Gastrocnemius medialis (tissue), 4 donors: ENCODE data around the gene ARL4D. TPM values are rescaled to one million over a fixed set of nuclear protein-coding genes. Genes with fewer than 3 reads are reported as not detected.

Experiments
- ATAC-seq, 2 donors: fragments of 150-250 bp; one replicate each; pipeline ENCODE4 v1.9.1; 2016
- DNase-seq, 2 donors: peaks; one replicate each; pipeline ENCODE4 v3.0.0-alpha.2; 2019
- H3K27ac ChIP-seq, 4 donors: fragments of 200-600 bp; sonication (generic); 1 replicate in 1 of 4; 2 replicates in 3 of 4; pipeline ENCODE4 v1.5.1; 2016 to 2018; ENCODE audit warnings: mild to moderate bottlenecking in 2 of 4, moderate library complexity in 1 of 4
- H3K27me3 ChIP-seq, 3 donors: fragments of 200-600 bp; sonication (generic) in 2 of 3; 1 replicate in 1 of 3; 2 replicates in 2 of 3; pipeline versions ENCODE4 v1.5.1 to v1.6.0; 2016 to 2019; ENCODE audit warnings: mild to moderate bottlenecking in 1 of 3, moderate library complexity in 1 of 3
- H3K36me3 ChIP-seq, 2 donors: fragments of 200-600 bp; sonication (generic) in 1 of 2; one replicate each; pipeline ENCODE4 v1.5.1; 2017 to 2018
- H3K4me1 ChIP-seq, 2 donors: fragments of 200-600 bp; sonication (generic) in 1 of 2; one replicate each; pipeline ENCODE4 v1.5.1; 2016 to 2017; ENCODE audit warnings: mild to moderate bottlenecking in 2 of 2
- H3K4me3 ChIP-seq, 4 donors: fragments of 200-600 bp; sonication (generic) in 3 of 4; 1 replicate in 1 of 4; 2 replicates in 3 of 4; pipeline ENCODE4 v1.5.1; 2016 to 2019; ENCODE audit warnings: mild to moderate bottlenecking in 2 of 4
- H3K9me3 ChIP-seq, 3 donors: fragments of 200-600 bp; sonication (generic) in 2 of 3; 1 replicate in 1 of 3; 2 replicates in 2 of 3; pipeline ENCODE4 v1.5.1; 2016 to 2019
- CTCF ChIP-seq, 5 experiments: fragments of 450-650 bp in 3 of 5; fragments of 200-600 bp in 2 of 5; sonication (generic) in 2 of 5; IDR thresholded peaks in 4 of 5; conservative IDR thresholded peaks in 1 of 5; 1 replicate in 4 of 5; 2 replicates in 1 of 5; pipeline ENCODE4 v1.5.1; 2016 to 2019; ENCODE audit warnings: antibody characterized with exemption in 5 of 5, mild to moderate bottlenecking in 3 of 5, moderate library complexity in 3 of 5
- POLR2A ChIP-seq, 2 donors: fragments of 450-650 bp; IDR thresholded peaks; one replicate each; pipeline ENCODE4 v1.6.1; 2017; ENCODE audit warnings: antibody characterized with exemption in 2 of 2, mild to moderate bottlenecking in 2 of 2, moderate library complexity in 2 of 2
- in situ Hi-C, 4 donors: fragments of 200-750 bp; cut with MboI; loops; one replicate each; pipeline versions ENCODE4 v1.15.0 to v1.8.0; 2017; ENCODE audit warnings: low sequenced_read_pairs in 4 of 4
- intact Hi-C: fragments of 100-400 bp; cut with DNase I; formaldehyde crosslinking; loops from one replicate; pipeline ENCODE4 v1.15.1; 2023; ENCODE audit warnings: low total_unique reads
- total RNA-seq, 4 donors: library from RNA; depleted of rRNA; stranded (reverse); fragments of >200 nt; gene quantifications; one replicate each; pipeline versions ENCODE4 v1.1.0 to v1.2.3, GENCODE V29; 2016

Gene ARL4D
- total RNA-seq, 4 donors from 2014 or later = 0.17 to 2.0 (median 1.3) TPM

GRCh38 chr17:43423777-43424455 lies 25.1 kb downstream of the ARL4D start:
- in situ Hi-C loops = no loop called here
- intact Hi-C loops = no loop called here
- Histone ChIP-seq H3K36me3 (no peaks in the 10 kb centered on the region), H3K9me3 (no peaks in the 10 kb centered on the region), H3K27ac (no peak overlapping the region), H3K4me3 (no peak overlapping the region), H3K4me1 (no peaks in the 10 kb centered on the region), H3K27me3 (peaks cover 0 to 11% (median 0%) of the 10 kb centered on the region in 3 donors)
- no peak for ATAC-seq
- TF ChIP-seq POLR2A (IDR thresholded peaks at IDR 0.05) (no peak), CTCF (IDR thresholded peaks at IDR 0.05 in 4 of 5, conservative IDR thresholded peaks at IDR 0.05 in 1 of 5) (no peak)
- DNase-seq = no peak

- ATAC-seq = no peak
- TF ChIP-seq POLR2A (IDR thresholded peaks at IDR 0.05) (no peak), CTCF (IDR thresholded peaks at IDR 0.05 in 4 of 5, conservative IDR thresholded peaks at IDR 0.05 in 1 of 5) (no peak)
- Histone ChIP-seq H3K27me3 (peaks cover 0 to 11% (median 0%) of the 10 kb centered on the region in 3 donors), H3K27ac (no peak overlapping the region), H3K4me3 (no peak overlapping the region), H3K4me1 (no peaks in the 10 kb centered on the region), H3K9me3 (no peaks in the 10 kb centered on the region), H3K36me3 (no peaks in the 10 kb centered on the region)
- in situ Hi-C loops = no loop called here
- intact Hi-C loops = no loop called here
- no peak for DNase-seq
Measured at GRCh38 chr17:43427362-43428043, 28.7 kb downstream of the ARL4D start.

GRCh38 chr17:43428524-43428923 lies 29.7 kb downstream of the ARL4D start:
- no peak overlapping the region for H3K27ac ChIP-seq
- ATAC-seq (no peak), DNase-seq (no peak)
- intact Hi-C loops (no loop called here), in situ Hi-C loops (no loop called here)
- H3K4me3 ChIP-seq = no peak overlapping the region
- H3K4me1 ChIP-seq = no peaks in the 10 kb centered on the region
- no peaks in the 10 kb centered on the region for H3K36me3 ChIP-seq
- H3K27me3 ChIP-seq = peaks cover under 1 to 11% (median 5%) of the 10 kb centered on the region in 3 donors
- H3K9me3 ChIP-seq = no peaks in the 10 kb centered on the region
- TF ChIP-seq POLR2A (IDR thresholded peaks at IDR 0.05) (no peak), CTCF (IDR thresholded peaks at IDR 0.05 in 4 of 5, conservative IDR thresholded peaks at IDR 0.05 in 1 of 5) (no peak)

- Histone ChIP-seq H3K27me3 (peaks cover 1 to 5% (median 5%) of the 10 kb centered on the region in 3 donors), H3K4me3 (no peak overlapping the region), H3K4me1 (no peaks in the 10 kb centered on the region), H3K9me3 (no peaks in the 10 kb centered on the region), H3K27ac (peak overlapping the region in 1 of 4 donors; percentile 34), H3K36me3 (no peaks in the 10 kb centered on the region)
- intact Hi-C loops (no loop called here), in situ Hi-C loops (no loop called here)
- DNase-seq = no peak
- no peak for ATAC-seq
- no peak for TF ChIP-seq POLR2A (IDR thresholded peaks at IDR 0.05)
- TF ChIP-seq CTCF (IDR thresholded peaks at IDR 0.05 in 4 of 5, conservative IDR thresholded peaks at IDR 0.05 in 1 of 5) = no peak
Measured at GRCh38 chr17:43430936-43431713, 32.3 kb downstream of the ARL4D start.
